PFSK-1 (cell line): ENCODE results near the gene TMC5.

Experiments used
- FOXP2 ChIP-seq: optimal IDR thresholded peaks from 2 replicates; pipeline ENCODE3; 2011; ENCODE audit warnings: borderline replicate concordance, control low read depth, inconsistent platforms; ENCODE audit not compliant: insufficient read depth; ENCODE audit errors: extremely low read length, extremely low read depth
- POLR2AphosphoS5 ChIP-seq: IDR thresholded peaks from 2 replicates; pipeline ENCODE4 v1.6.1; 2012; ENCODE audit warnings: low read depth, mild to moderate bottlenecking, control low read depth, low read length, moderate library complexity
- SIN3A ChIP-seq: IDR thresholded peaks from 2 replicates; pipeline ENCODE4 v1.6.1; 2012; ENCODE audit warnings: mild to moderate bottlenecking, low read length, moderate library complexity, borderline replicate concordance; ENCODE audit not compliant: insufficient read depth
- TAF1 ChIP-seq: IDR thresholded peaks from 2 replicates; pipeline ENCODE4 v1.6.1; 2012; ENCODE audit warnings: low read length, control low read depth, borderline replicate concordance; ENCODE audit not compliant: insufficient read depth
- TF ChIP-seq, protein P1 (sequence below), 2 experiments: IDR thresholded peaks; 2 replicates each; pipeline versions ENCODE4 v1.6.1 to v1.8.0; 2011 to 2012; ENCODE audit warnings: low read depth in 2 of 2, low read length in 2 of 2, control low read depth in 1 of 2, inconsistent platforms in 1 of 2, mild to moderate bottlenecking in 1 of 2, moderate library complexity in 1 of 2; ENCODE audit not compliant: insufficient read depth in 1 of 2

TMC5 gene

DNA sequence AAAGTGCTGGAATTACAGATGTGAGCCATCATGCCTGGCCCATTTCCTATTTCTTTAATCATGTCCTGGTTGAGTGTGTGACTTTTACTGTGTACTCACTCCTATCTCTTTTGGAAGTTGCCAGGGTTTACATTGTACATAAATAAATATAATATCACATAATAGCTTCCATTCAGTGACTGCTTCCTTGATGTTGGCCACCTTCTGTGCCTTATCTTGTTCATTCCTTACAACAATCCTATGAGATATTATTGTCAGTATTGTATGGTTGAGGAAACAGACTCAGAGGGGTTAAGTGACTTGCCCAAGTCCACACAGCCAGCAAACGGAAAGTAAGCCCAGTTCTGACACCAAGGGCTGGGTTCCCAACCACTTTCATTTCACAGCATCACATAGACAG lies 16.9 kb downstream of the TMC5 start:
- TF ChIP-seq POLR2AphosphoS5 = no peak
- TF ChIP-seq, protein P1, sequence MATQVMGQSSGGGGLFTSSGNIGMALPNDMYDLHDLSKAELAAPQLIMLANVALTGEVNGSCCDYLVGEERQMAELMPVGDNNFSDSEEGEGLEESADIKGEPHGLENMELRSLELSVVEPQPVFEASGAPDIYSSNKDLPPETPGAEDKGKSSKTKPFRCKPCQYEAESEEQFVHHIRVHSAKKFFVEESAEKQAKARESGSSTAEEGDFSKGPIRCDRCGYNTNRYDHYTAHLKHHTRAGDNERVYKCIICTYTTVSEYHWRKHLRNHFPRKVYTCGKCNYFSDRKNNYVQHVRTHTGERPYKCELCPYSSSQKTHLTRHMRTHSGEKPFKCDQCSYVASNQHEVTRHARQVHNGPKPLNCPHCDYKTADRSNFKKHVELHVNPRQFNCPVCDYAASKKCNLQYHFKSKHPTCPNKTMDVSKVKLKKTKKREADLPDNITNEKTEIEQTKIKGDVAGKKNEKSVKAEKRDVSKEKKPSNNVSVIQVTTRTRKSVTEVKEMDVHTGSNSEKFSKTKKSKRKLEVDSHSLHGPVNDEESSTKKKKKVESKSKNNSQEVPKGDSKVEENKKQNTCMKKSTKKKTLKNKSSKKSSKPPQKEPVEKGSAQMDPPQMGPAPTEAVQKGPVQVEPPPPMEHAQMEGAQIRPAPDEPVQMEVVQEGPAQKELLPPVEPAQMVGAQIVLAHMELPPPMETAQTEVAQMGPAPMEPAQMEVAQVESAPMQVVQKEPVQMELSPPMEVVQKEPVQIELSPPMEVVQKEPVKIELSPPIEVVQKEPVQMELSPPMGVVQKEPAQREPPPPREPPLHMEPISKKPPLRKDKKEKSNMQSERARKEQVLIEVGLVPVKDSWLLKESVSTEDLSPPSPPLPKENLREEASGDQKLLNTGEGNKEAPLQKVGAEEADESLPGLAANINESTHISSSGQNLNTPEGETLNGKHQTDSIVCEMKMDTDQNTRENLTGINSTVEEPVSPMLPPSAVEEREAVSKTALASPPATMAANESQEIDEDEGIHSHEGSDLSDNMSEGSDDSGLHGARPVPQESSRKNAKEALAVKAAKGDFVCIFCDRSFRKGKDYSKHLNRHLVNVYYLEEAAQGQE (IDR thresholded peaks at IDR 0.05; ENCODE audit: insufficient read depth in 1 of 2, low read depth in 2 of 2, low read length in 2 of 2) = no peak
- TF ChIP-seq SIN3A = no peak
- TF ChIP-seq FOXP2 = no peak
- TF ChIP-seq TAF1 = no peak

DNA sequence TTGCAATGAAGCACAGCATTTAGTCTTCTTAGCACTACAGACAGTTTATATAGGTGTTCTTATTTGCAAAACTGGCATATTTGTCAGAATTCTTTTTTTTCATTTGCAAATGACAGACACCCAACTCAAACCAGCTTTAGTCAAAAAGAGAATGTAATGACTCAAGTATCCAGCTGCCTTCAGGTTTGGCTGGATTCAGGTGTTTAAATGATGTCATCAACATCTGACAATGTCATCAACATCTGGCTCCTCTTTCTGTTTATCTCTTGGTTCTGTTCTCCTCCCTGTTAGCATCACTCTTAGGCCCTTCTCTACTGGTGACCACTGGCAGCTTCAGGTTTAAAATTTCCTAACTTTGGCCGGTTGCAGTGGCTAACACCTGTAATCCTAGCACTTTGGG lies 18.9 kb downstream of the TMC5 start:
- TF ChIP-seq SIN3A = no peak

DNA sequence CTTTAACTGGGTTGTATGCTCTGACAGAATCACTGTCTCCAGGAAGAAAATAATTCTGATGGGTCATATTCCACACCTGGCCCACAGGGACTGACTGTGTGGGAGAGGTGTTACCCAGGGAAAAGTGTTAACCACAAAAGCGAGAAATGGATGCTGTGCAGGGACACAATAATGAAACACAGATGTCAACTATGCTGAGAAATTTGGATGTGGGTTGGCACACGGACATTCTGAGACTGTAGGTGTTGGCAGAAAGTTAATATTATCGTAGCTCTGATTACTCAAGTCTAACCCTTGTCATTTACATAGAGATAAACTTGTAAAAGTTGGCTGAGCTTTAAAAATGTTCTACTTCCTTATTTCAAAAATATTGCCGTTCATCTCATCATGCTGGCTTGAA lies 19.6 kb downstream of the TMC5 start:
- TF ChIP-seq TAF1 (no peak), POLR2AphosphoS5 (no peak), SIN3A (no peak)
- TF ChIP-seq, protein P1 (IDR thresholded peaks at IDR 0.05; ENCODE audit: insufficient read depth in 1 of 2, low read depth in 2 of 2, low read length in 2 of 2) = no peak

DNA sequence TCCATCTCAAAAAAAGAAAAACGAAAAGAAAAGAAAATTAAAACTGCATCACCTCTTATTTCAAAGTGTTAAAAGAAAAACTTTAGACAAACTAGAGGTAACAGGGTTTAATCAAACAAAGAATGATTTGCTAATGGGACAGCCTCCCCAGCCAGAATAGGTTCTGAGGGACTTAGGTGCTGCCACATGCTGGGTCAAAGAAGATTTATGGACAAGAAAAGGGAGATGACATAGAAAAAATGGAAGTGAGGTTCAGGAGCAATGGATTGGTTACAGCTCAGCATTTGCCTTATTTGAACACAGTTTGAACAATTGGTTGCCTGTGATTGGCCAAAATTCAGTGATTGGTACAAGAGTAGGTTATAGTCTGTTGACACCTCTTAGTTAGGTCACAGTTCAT lies 21.1 kb downstream of the TMC5 start:
- TF ChIP-seq TAF1 (no peak), FOXP2 (no peak), POLR2AphosphoS5 (no peak), SIN3A (no peak)
- TF ChIP-seq, protein P1 (IDR thresholded peaks at IDR 0.05; ENCODE audit: insufficient read depth in 1 of 2, low read depth in 2 of 2, low read length in 2 of 2) = no peak

DNA sequence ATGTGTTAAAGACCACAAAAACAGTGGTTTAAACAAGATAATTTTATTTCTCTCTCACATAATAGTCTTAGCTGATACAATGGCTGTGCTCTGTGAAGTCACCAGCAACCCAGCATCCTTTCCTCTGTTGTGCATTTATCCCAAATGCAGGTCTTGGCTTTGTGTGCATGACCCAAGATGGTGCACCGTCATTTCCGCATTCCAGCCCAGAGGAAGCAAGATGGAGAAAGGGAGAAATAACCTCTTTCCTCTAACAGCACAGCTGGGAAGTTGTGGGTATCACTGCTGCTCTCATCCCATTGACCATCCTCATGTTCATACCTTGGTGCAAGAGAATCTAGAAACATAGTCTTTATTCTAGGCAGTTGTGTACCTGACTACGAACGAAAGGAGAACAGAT lies 21.8 kb downstream of the TMC5 start:
- TF ChIP-seq SIN3A = no peak
- TF ChIP-seq, protein P1 (IDR thresholded peaks at IDR 0.05; ENCODE audit: insufficient read depth in 1 of 2, low read depth in 2 of 2, low read length in 2 of 2) = no peak
- TF ChIP-seq POLR2AphosphoS5 = no peak
- no peak for TF ChIP-seq FOXP2
- no peak for TF ChIP-seq TAF1
